Activated CD8-positive, alpha-beta T cell treated with anti-CD3 and anti-CD28 coated beads for 36 hours (primary cell): ENCODE measurements around the gene ADO. TPM values are rescaled to one million over a fixed set of nuclear protein-coding genes. Genes with fewer than 3 reads are reported as not detected.

ENCODE experiments used
- ATAC-seq: fragments of 200-7000 bp; cut with Tn5 transposase; one replicate; pipeline ENCODE4 v1.10.0; 2021; ENCODE audit warnings: mild to moderate bottlenecking, moderate library complexity
- CTCF ChIA-PET: fragments of 350-600 bp; sonication (Branson Sonifier 250); formaldehyde crosslinking; loops from one replicate; lab custom pipeline; 2021; ENCODE audit warnings: antibody characterized with exemption; lab: Charles Lee
- POLR2A ChIA-PET: fragments of 350-600 bp; sonication (Branson Sonifier 250); formaldehyde crosslinking; loops from one replicate; lab custom pipeline; 2021; ENCODE audit warnings: antibody characterized with exemption; lab: Charles Lee
- DNase-seq: peaks from one replicate; pipeline ENCODE4 v3.0.0-alpha.2; 2020
- H3K27ac Mint-ChIP-seq: one replicate; pipeline ENCODE4 v1.8.0; 2021; ENCODE audit warnings: mild to moderate bottlenecking, mixed read lengths
- H3K27me3 Mint-ChIP-seq: one replicate; pipeline ENCODE4 v1.8.0; 2021; ENCODE audit warnings: mixed read lengths
- H3K36me3 Mint-ChIP-seq: one replicate; pipeline ENCODE4 v1.8.0; 2021; ENCODE audit warnings: low read depth, mixed read lengths
- H3K4me1 Mint-ChIP-seq: one replicate; pipeline ENCODE4 v1.8.0; 2021; ENCODE audit warnings: low read depth, mixed read lengths
- H3K4me3 Mint-ChIP-seq: one replicate; pipeline ENCODE4 v1.8.0; 2021; ENCODE audit warnings: mild to moderate bottlenecking, moderate library complexity, mixed read lengths
- H3K9me3 Mint-ChIP-seq: one replicate; pipeline ENCODE4 v1.8.0; 2021; ENCODE audit warnings: mixed read lengths
- CTCF ChIP-seq: fragments of 200-600 bp; IDR thresholded peaks from one replicate; pipeline ENCODE4 v1.8.0; 2022; ENCODE audit warnings: antibody characterized with exemption, mild to moderate bottlenecking
- intact Hi-C: fragments of 100-400 bp; cut with micrococcal nuclease; formaldehyde crosslinking; loops from one replicate; pipeline ENCODE4 v1.10.0; 2022
- total RNA-seq, 2 experiments: library from RNA; stranded (reverse); gene quantifications; one replicate each; pipeline ENCODE4 v1.2.3, GENCODE V29; 2021

Gene ADO
- total RNA-seq, 2 experiments from 2014 or later = 28.0 to 28.9 TPM

- TF ChIP-seq CTCF = no peak
- ATAC-seq = no peak
- Mint-ChIP-seq H3K4me3 (no peak overlapping the region), H3K36me3 (no peaks in the 10 kb centered on the region), H3K9me3 (no peaks in the 10 kb centered on the region), H3K27ac (no peak overlapping the region), H3K4me1 (peaks cover 29% of the 10 kb centered on the region), H3K27me3 (no peaks in the 10 kb centered on the region)
- intact Hi-C loops = no loop called here
- CTCF ChIA-PET = interaction anchor here (1.1 to 2.8 kb wide), 6 partner anchors 9 to 123 kb away, joined by 3 to 15 read pairs (median 5); no protein-coding TSS in a partner anchor
- DNase-seq = no peak
- POLR2A ChIA-PET = interaction anchor here (1.3 to 2.6 kb wide), 3 partner anchors 8 to 257 kb away, joined by 3 to 7 read pairs (median 3); no protein-coding TSS in a partner anchor
Measured at GRCh38 chr10:62760401-62760800, 44.1 kb upstream of the ADO start.

GRCh38 chr10:62761115-62761514, 43.4 kb upstream of the ADO start:
- Mint-ChIP-seq H3K36me3 (no peaks in the 10 kb centered on the region), H3K4me1 (peaks cover 27% of the 10 kb centered on the region), H3K9me3 (no peaks in the 10 kb centered on the region), H3K27me3 (no peaks in the 10 kb centered on the region), H3K27ac (peak overlapping the region; percentile 2), H3K4me3 (no peak overlapping the region)
- ChIA-PET POLR2A (interaction anchor here (1.3 to 2.6 kb wide), 2 partner anchors 12 to 258 kb away, joined by 3 to 7 read pairs; no protein-coding TSS in a partner anchor), CTCF (interaction anchor here (0.9 to 2.8 kb wide), 6 partner anchors 9 to 79 kb away, joined by 3 to 15 read pairs (median 5); no protein-coding TSS in a partner anchor)
- ATAC-seq = peak; percentile 76
- peak; percentile 42 for DNase-seq
- intact Hi-C loops = no loop called here
- TF ChIP-seq CTCF = no peak

- H3K27me3 Mint-ChIP-seq = no peaks in the 10 kb centered on the region
- no peak overlapping the region for H3K27ac Mint-ChIP-seq
- intact Hi-C loops = no loop called here
- TF ChIP-seq CTCF = no peak
- peaks cover 26% of the 10 kb centered on the region for H3K4me1 Mint-ChIP-seq
- ATAC-seq (no peak), DNase-seq (no peak)
- no peak overlapping the region for H3K4me3 Mint-ChIP-seq
- POLR2A ChIA-PET = interaction anchor here (1.1 kb wide), 1 partner anchor 42 kb away, joined by 3 read pairs; no protein-coding TSS in a partner anchor
- H3K36me3 Mint-ChIP-seq = no peaks in the 10 kb centered on the region
- H3K9me3 Mint-ChIP-seq = no peaks in the 10 kb centered on the region
- CTCF ChIA-PET = interaction anchor here (0.9 kb wide), 1 partner anchor 28 kb away, joined by 3 read pairs; no protein-coding TSS in a partner anchor
Measured at GRCh38 chr10:62763155-62763554, 41.4 kb upstream of the ADO start.

- no peaks in the 10 kb centered on the region for H3K9me3 Mint-ChIP-seq
- CTCF ChIA-PET = interaction anchor here (0.9 kb wide), 1 partner anchor 153 kb away, joined by 3 read pairs; no protein-coding TSS in a partner anchor
- POLR2A ChIA-PET = interaction anchor here (1.1 kb wide), 1 partner anchor 41 kb away, joined by 3 read pairs; no protein-coding TSS in a partner anchor
Measured at GRCh38 chr10:62764011-62764410, 40.5 kb upstream of the ADO start.

More at GRCh38 chr10:62764011-62764410, 40.5 kb upstream of the ADO start:
- no peaks in the 10 kb centered on the region for H3K27me3 Mint-ChIP-seq
- no peak for TF ChIP-seq CTCF
- no peaks in the 10 kb centered on the region for H3K36me3 Mint-ChIP-seq
- DNase-seq = no peak
- peaks cover 26% of the 10 kb centered on the region for H3K4me1 Mint-ChIP-seq
- no peak overlapping the region for H3K4me3 Mint-ChIP-seq
- no peak overlapping the region for H3K27ac Mint-ChIP-seq
- intact Hi-C loops = no loop called here
- no peak for ATAC-seq
